Measurements from ENCODE around the gene ZCWPW1.

The ZCWPW1 gene

GRCh38 chr7:100472854-100473499, 44.5 kb upstream of the ZCWPW1 start:
- peak overlapping the region; percentile 36 for H3K4me3 ChIP-seq (replicated peaks; ENCODE audit: low read depth, low read length)
- peak; percentile 79 for DNase-seq (ENCODE audit: low read depth)
- TF ChIP-seq CTCF (IDR thresholded peaks at IDR 0.05; ENCODE audit: low read length, missing control alignments), result no peak

- no peak for TF ChIP-seq CTCF (IDR thresholded peaks at IDR 0.05; ENCODE audit: low read length, missing control alignments)
Measured at GRCh38 chr7:100472121-100472851, 43.8 kb upstream of the ZCWPW1 start.

GRCh38 chr7:100471021-100471420, 42.5 kb upstream of the ZCWPW1 start:
- DNase-seq (ENCODE audit: low read depth), result no peak
- TF ChIP-seq CTCF (IDR thresholded peaks at IDR 0.05; ENCODE audit: low read length, missing control alignments), result no peak

More at GRCh38 chr7:100472121-100472851, 43.8 kb upstream of the ZCWPW1 start:
- peak overlapping the region; percentile 36 for H3K4me3 ChIP-seq (replicated peaks; ENCODE audit: low read depth, low read length)
- DNase-seq (ENCODE audit: low read depth), result no peak

GRCh38 chr7:100469227-100470044, 40.9 kb upstream of the ZCWPW1 start:
- peak; percentile 79 for DNase-seq (ENCODE audit: low read depth)
- H3K4me3 ChIP-seq (replicated peaks; ENCODE audit: low read depth, low read length), result no peak overlapping the region
- peak; percentile 95 for TF ChIP-seq CTCF (IDR thresholded peaks at IDR 0.05; ENCODE audit: low read length, missing control alignments)

More at GRCh38 chr7:100471021-100471420, 42.5 kb upstream of the ZCWPW1 start:
- H3K4me3 ChIP-seq (replicated peaks; ENCODE audit: low read depth, low read length), result no peak overlapping the region

- H3K4me3 ChIP-seq (replicated peaks; ENCODE audit: low read depth, low read length), result no peak overlapping the region
- no peak for TF ChIP-seq CTCF (IDR thresholded peaks at IDR 0.05; ENCODE audit: low read length, missing control alignments)
- DNase-seq (ENCODE audit: low read depth), result no peak
Measured at GRCh38 chr7:100467638-100468373, 39.3 kb upstream of the ZCWPW1 start.

Data from fibroblast of pulmonary artery (primary cell).